Hematopoietic multipotent progenitor cell treated with erythropoietin and hydrocortisone succinate and interleukin-3 and kit ligand, for 17 days (in vitro differentiated cells): ENCODE results near the gene PAK5.

Experiments used
- DNase-seq: peaks from one replicate; pipeline ENCODE4 v3.0.0-alpha.2; 2015; ENCODE audit warnings: low spot score

The PAK5 gene

DNA sequence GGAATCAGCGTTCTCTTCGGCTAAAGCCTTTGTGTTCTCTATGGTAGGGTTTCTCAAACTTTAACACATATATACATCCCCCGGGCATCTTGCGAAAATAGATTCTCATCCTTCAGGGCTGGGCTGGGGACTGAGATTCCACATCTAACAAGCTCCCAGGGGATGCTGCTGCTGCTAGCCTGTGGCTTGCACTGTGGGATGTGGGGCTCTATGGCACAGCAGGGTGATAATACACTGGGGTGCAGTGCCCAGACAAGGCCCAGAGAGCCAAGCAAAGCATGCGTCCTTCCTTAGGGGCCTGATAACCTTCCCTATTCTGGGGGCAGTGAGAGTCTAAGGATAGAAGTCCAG, 222.4 kb downstream of the PAK5 start:
- DNase-seq: no peak

DNA sequence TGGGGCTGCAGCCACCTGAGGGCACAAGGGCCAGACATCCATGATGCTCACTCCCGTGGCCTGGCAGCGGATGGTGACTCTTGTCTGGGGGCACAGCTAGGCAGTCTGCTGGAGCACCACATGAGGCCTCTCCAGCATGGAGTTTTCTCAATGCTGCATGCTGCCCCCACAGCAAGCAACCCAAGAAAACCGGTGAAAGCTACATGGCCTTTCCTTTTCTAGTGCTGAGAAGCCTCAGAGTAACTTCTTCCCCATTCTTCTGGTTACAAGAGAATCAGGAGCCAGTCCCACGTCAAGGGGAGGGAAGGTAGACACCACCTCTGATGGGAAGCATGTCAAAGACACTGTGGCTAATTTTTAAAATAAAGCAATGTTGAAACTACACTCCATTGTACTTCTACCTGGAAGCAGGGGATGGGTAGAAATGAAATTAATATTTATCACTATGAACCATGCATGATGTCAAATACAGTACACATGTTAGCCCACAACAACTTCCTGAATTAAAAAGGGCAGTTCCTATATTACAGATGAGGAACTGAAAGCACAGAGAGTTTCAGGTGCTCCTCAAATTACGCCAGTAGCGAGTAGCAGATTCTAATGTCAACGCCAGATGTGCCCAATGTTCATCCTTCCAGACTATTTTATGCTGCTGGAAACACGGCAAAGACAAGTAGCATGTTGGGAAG, 223.0 kb downstream of the PAK5 start:
- DNase-seq: no peak

DNA sequence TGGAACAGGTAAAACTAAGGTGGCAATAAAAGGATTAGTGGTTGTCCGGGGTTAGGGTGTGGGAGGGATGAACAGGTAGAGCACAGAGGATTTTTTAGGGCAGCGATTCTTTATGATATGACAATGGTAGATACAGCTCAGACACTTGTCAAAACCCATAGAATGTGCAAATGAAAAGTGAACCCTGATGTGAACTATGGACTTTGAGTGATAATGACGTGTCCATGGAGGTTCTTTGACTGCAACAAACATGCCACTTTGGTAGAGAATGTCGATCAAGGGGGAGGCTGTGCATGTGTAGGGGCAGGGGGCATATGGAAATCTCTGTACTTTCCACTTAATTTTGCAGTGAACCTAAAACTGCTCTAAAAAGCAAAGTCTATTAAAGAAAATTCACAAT, 223.8 kb downstream of the PAK5 start:
- DNase-seq: no peak

DNA sequence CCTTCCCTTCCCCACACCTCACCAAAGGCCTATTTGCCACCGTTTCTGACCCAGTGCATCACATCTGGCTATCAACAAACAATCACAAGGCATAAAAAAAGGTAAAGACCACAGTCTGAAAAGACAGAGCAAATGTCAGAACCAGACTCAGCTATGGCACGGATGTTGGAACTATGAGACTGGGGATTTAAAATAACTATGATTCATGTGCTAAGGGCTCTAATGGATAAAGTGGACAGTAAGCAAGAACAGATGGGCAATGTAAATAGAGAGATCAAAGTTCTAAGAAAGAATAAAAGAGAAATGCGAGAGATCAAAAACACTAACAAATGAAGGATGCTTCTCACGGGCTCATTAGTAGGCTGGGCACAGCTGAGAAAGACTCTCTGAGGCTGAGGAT, 225.0 kb downstream of the PAK5 start:
- DNase-seq: no peak

DNA sequence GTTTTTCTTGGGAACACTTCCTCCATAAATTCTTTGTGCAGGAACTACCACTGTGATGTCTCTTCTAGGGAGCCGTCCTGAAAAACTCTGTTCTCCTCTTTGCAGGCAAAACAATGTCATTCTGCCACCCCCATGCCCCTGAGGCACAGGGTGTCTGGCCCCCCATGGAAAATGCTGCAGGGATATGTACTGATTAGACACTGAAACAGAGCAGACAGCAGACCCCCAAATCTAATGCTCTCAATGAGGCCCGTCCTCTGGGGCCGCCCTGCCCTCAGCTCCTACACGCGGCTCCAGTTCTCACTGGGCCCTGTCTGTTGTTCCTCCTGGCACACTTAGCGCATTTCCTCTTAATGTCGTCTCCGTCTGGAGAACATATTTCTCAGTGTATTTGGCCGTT, 227.0 kb downstream of the PAK5 start:
- DNase-seq: no peak

DNA sequence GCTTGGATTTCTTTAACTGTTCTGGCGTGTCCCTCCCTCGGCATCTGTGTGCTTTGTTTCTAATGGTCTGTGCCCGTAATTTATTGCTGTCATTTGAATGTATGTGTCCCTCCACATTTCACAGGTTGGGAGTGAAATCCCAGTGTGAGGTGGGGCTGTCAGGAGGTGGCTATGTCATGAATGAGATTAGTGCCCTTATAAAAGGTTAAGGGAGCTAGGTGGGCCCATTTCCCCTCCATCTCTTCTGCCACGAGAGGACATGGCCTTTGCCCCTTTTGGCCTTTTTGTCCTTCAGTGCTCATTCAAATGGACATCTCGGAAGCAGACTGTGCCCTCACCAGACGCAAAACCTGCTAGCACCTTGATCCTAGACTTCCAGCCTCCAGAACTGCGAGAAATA, 228.2 kb downstream of the PAK5 start:
- DNase-seq: no peak

DNA sequence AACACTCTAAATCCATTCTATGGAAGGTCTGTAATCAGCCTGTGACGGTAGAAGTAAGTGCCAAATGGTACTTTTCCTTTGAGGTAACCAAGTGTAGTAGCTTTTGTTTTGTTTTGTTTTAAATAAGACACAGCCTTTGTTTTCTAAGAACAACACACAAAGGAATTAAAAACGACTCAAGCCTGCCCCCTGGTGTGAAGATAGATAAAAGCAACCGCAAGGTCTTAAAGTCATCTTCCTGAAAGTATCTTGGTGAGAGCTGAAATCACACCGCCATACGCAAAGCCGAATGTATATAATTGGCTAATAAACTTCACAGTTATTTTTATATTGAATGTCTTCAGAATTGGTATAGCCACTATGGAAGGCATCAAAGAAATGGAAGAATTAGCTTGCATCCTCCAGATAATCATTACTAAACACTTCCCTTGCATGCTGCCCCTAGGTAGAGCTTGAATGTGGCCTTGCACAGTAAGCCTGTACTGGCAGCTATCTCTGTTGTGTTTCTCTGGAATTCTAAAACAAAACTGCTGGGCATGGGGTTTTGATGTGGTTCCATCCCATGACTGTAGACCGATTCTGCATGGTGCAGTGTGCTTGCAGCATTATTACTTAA, 228.9 kb downstream of the PAK5 start:
- peak; percentile 23 for DNase-seq

DNA sequence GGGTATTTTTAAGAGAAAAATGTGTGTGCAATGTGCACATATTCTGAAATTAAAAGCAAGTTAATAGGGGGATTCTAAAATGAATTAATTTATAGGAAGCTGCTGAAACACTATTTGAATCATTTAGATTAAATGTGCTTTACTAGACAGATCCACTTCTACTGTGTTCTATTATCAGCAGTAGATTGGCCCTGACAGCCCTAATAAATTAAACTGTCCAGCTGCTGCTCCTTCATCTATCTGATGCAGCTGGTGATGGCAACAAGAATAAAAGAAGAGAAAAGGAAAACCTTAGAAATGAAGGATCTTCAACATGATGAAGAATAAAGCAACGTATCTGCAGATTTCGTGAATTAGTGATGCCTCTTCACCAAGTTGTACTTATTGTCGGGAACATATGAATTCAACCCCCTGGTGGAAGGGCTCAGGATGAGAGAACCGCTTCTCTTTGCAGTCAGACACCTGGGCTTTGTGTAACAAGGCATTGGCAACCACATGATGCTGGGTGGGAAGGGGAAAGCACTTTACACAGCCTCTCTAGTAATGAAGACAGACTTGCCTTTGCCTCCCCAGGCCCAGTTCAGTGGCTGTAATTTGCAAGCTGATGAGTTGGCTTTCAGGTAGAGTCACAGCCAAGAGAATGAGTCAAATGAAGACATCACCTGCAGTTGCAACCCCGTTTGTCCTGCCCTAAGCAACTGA, 230.1 kb downstream of the PAK5 start:
- DNase-seq: no peak

DNA sequence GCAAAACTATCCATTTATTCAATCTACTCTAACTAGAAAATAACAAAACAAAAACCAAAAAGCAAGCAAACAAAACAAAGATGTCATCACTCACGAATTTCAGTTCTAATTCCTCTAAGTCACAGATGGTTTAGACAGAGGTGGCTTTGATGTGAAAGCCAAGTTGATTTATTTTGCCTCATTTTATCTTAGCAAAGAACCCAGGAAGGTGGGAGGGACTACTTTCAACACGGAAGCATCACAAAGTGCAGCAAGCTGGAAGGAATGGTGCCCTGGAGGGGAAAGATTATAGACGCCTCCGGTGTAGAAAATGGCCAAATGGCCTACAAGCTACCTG, 236.1 kb downstream of the PAK5 start:
- DNase-seq: no peak

DNA sequence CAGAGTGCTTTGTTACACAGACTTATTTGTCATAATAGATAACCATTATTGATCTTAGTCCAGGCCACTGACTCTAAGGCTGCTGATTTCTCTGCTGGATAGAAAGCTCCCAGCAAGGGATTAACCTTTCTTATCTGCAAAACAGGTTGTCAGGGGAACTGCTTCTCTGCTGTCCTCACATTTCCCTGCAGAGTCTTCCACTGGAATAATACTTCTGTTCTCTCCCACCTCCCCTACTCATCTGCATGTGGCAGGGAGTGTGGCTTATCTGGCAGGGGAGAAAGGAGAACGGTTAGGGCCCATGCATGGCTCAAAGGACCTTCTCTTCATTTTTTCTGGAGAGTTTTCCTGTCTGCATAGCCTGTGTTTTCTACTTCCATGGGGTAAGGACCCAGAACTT, 238.3 kb downstream of the PAK5 start:
- DNase-seq: no peak

DNA sequence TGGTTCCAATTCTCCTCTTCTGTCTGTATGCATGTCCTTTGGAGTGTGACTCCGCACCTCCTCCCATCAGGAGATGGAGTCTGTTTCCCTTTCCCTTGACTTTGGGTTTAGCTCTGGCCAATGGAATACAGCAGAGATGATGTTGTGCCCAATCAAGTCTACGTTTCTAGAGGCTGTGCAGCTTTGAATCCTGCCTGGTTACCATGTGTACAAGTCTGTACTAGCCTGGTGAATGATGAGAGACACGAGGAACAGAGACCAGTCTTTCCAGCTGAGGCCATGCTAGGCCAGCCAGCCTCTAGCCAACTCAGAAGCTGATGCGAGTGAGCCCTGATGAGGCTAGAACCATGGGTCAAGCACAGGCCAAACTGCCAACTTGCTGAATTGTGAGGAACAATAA, 241.3 kb downstream of the PAK5 start:
- no peak for DNase-seq

DNA sequence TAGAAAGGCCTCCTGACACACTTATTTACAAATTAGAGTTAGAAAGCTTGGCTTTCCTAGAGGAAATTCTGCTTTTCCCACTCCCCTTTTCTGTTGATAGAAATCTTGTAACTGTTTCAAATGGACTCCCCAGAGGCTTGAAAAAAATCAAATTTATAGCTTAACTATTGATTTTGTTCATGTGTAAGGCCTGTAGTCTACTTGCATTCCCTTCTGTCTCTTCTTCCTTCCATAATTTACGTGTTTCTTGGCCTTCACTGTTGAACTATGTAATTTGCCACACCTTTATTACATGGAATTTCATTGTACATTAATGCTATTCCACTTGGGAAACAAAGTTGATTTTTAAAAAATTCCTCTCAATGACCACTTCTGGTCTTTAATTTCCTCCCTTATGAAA, 243.1 kb downstream of the PAK5 start:
- no peak for DNase-seq

DNA sequence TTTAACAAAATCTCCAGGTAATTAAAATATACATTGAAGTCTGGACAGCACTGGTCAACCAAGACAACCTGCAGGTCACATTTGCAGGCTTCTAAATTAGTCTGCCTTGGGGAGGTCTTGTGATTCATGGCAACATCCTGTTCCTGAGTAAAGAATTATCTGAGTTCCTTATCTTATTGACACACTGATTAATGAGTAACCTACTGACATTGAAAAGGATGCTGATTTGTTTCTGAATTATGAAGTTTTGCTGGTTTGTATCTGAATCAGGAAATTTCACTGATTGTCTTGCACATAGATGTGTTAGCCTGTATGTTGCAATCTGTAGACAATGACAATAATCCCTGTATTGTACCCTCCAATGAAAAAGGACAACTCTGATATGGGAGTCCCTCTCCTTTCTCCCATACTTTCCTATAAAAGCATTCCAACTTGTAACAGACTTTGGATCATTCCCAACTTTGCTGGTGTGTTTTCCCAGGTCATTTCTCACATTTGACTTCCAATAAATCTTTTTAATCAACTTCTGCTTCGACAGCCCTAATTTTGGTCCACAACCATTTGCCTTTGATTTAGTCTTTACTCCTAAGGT, 244.5 kb downstream of the PAK5 start:
- DNase-seq: no peak

DNA sequence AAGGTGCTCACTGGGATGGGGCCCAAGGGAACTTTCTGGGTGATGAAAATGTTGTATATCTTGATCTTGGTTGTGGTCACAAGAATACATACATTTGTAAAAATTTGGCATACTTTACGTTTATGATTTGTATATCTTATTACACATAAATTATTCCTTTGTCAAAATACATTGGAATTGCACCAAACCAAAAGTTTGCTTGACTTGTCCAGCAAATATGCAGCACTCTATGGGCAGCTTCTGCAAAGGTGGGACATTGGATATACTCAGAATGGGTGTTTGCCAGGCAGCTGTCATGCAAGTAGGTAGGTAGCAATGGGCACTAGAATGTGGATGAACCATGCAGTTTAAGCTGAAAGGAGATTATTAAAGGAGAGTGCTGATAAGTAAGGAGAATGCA, 246.5 kb downstream of the PAK5 start:
- DNase-seq: no peak

DNA sequence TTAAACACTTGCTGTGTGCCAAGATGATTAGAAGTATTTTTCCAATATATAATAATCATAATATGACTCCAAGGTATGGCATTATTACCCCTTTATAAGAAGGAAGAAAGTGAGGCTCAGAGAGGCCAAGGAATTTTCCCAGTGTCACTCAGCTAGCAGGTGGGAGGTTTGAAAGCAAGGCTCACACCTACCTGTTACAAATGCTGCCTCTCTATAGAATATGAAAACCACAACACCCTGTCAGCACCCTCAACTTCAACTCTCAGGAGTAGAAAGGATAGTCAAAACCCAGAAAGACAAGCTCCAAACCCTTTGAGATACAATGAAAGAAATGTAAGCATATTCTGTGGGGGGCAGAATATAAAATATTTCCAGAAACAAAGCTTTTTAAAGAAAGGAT, 247.8 kb downstream of the PAK5 start:
- no peak for DNase-seq

DNA sequence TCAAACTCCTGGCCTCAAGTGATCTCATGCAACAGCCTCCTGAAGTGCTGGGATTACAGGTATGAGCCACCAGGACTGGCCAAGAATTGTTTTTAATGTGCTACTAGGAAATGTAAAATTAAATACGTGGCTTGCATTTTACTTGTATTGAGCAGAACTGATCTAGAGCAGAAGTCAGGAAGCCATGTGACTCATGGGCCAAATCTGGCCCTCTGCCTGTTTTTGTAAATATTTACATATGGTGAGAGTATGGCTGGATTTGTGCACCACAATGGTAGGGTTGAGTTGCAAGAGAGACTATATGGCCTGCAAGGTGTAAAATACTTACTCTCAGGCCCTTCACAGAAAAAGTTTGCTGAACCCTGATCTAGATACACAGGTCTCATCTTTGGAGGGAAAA, 248.7 kb downstream of the PAK5 start:
- DNase-seq: no peak

DNA sequence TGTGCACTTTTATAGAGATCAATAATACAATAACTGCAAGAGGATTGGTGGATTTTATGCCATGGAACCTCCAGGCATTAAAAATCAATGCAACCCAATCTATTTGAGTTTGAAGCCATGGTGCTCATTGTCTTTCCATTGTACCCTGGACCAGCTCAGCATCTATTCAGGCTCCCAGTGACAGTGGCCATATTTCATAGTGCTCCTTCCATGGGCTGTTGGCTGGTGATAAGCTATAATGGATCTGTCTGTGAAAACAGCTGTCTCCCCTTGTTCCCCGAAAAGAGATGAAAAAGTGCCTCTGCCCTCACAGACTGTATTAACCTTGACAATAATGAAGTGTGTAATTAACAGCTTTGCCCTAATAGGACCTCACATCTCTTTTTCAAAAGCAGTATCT, 250.2 kb downstream of the PAK5 start:
- DNase-seq: no peak

DNA sequence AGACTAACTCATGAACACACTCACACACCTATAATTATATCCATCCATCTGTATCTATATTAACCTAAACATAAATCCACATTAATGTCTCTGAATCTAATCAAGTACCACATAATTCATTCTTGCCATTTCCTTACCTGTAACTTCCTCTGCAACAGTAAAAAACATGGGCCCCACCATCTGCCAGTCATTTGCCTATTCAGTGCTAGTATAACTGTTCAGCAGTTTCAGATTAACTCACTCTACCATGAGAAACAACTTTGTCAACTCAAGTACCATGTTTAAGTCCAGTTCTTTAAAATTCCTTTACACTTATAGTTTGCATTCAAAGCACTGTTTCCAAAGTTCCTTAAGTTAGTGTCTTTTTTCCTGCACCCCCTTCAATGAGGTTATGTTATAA, 255.7 kb downstream of the PAK5 start:
- DNase-seq: no peak

DNA sequence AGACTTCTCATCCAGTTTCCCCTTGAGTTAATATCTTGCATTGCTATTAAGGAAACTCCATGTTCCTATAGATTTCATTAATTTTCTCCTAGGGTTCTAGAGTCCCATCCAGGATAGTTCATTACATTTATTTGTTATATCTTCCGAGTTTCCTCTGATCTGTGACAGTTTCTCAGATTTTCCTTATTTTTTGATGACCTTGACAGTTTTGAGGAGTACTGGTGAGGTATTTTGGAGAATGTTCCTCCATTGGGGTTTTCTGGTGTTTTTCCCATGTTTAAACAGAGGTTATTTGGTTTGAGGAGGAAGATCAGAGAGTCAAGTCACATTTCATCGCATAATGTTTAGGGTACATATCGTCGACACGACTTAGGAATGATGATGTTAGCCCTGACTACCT, 256.7 kb downstream of the PAK5 start:
- no peak for DNase-seq

DNA sequence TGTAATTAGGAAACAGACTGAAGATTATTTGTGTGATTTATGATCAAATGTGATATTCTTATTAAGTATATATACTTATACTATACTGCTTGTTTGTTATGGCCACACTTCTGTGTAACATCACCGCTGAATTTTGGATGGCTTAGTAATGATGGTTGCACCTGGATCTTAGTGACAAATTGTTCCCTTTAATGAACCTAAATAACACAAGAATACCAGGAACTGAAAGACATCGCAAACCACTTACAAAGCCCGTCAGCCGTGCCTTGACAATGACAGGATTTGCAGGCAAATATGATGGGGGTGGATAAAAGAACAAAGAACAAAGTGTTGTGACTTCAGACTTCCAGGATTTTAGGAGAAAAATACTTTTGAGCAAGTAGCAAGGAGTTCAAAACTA, 257.4 kb downstream of the PAK5 start:
- DNase-seq: no peak

DNA sequence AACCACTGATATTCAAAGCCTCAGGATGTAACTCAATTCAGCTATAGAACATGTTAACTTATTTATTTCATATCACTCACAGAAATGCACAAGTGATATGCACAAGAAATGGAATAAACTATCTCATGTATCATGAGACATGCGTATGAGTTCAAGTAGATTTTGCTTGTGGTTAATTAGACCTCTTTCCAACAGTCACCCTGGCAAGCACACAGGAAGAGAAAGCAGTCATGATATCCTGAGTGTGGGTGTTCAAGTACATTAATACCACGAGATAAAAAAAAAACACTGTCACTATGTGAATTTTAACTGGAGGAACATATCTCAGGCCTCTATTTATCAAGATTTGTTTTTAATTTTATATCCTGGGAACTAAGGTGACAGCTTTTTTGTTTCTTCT, 260.3 kb downstream of the PAK5 start:
- DNase-seq: no peak

DNA sequence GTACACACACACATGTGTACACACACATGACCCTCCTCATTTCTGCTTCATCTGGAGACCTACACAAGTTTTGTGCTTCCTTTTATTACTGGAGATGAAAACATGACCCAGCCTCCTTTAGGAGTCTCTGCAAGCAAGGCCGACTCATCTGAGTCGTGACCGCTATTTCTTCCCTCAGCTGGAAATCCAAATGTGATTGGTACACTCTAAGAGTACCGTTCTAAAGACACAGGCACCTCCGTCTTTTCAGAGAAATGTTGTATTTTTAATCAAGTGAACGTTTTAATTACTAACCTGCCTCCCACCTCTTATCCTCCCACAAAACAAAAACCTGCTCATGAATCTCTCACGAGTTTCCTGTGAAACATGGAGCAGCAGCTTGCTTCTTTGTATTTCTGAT, 261.5 kb downstream of the PAK5 start:
- DNase-seq: no peak

DNA sequence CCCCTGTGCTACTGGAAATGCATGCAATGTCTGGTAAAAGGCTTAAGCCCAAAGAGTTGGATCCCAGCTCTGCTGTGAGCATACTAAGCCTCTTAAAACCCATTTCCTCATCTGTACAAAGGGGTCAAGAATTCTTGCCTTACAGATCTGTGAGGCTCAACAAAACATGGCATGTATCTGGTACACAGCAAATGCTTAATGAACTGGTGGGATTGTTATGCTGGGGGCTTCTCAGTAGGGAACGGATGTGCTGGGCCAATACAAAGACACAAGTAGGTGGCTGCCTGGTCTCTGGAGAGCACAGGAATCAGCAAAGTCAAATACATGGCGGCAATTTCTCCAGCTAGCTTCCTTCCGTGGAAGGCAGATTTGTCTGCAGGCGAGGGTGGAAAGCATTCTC, 262.2 kb downstream of the PAK5 start:
- DNase-seq: no peak

DNA sequence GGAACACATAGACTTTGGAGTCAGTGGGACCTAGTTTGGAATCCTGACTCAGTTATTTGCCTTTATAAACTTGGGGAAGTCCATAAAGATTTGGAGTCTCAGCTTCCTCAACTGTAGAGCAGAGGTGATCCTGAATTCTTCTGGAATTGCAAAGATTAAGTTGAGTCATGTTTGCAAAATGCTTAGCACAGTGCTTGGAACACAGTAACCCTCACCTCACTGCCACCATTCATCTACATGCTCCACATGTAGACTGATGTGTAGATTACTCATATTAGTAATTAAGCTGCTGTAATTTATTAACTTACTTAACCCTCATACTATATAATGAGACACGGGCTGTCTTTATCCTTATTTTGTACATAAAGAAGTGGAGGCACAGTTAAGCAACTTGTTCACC, 263.0 kb downstream of the PAK5 start:
- no peak for DNase-seq
